Mononuclear cell (primary cell): ENCODE data around the gene EGFR. TPM values are rescaled to one million over a fixed set of nuclear protein-coding genes. Genes with fewer than 3 reads are reported as not detected.

Experiments used
- H3K27me3 ChIP-seq: 2 replicates; pipeline ENCODE4 v1.6.0; 2011; ENCODE audit warnings: low read length, control low read depth; ENCODE audit not compliant: insufficient read depth
- H3K4me1 ChIP-seq: 2 replicates; pipeline ENCODE4 v1.5.1; 2011; ENCODE audit warnings: mild to moderate bottlenecking, low read length, control low read depth; ENCODE audit not compliant: insufficient read depth
- H3K4me3 ChIP-seq: 2 replicates; pipeline ENCODE4 v1.5.1; 2011; ENCODE audit warnings: mild to moderate bottlenecking, low read length, moderate library complexity
- H3K9me3 ChIP-seq: 2 replicates; pipeline ENCODE4 v1.5.1; 2011; ENCODE audit warnings: low read depth, mild to moderate bottlenecking, control low read depth, low read length
- total RNA-seq: library from RNA; depleted of rRNA; stranded (reverse); fragments of >200 nt; gene quantifications from one replicate; pipeline ENCODE4 v1.2.3, GENCODE V29; 2012

Gene EGFR
- total RNA-seq, 1 donor: 0.10 TPM

DNA sequence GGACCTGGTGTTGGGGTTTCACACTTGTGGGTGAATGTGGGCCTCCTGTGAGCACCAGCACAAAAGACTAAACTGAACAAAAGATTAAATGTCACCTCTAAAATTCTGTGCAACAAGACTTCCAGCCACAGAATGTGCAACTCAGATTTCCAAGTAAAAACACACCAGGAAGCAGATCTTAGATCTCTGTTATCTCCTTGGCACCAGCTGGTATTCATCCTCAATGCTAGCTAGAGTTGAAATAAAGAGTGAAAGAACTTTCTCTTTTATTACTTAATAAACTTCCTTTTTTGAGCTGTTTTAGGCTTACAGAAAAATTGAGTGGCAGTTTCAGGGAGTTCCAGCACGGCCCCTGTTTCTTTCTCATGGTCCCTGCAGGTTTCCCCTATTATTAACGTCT lies 40.2 kb downstream of the EGFR start:
- H3K4me1 ChIP-seq: no peaks in the 10 kb centered on the region
- H3K4me3 ChIP-seq: no peak overlapping the region
- H3K27me3 ChIP-seq: no peaks in the 10 kb centered on the region
- H3K9me3 ChIP-seq: no peaks in the 10 kb centered on the region

DNA sequence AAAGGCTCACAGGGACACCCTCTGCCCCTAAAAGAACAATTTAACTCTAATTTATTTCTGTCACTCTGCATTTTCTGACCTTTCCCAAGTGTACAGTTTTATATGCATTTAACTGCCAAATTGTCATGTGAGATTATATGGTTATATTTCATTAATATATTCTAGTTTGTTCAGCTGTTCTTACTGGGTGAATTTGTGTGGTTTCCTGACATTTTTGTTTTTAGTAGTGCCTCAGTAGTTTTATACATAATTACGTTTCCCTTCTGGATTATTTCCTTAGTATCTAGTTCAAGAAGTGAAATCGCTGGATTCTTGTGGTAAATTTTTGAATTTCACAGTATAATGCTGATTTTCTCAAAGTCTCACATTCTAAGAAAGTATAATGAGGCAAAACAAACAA lies 41.3 kb downstream of the EGFR start:
- Histone ChIP-seq H3K27me3 (no peaks in the 10 kb centered on the region), H3K9me3 (no peaks in the 10 kb centered on the region), H3K4me1 (no peaks in the 10 kb centered on the region), H3K4me3 (no peak overlapping the region)

DNA sequence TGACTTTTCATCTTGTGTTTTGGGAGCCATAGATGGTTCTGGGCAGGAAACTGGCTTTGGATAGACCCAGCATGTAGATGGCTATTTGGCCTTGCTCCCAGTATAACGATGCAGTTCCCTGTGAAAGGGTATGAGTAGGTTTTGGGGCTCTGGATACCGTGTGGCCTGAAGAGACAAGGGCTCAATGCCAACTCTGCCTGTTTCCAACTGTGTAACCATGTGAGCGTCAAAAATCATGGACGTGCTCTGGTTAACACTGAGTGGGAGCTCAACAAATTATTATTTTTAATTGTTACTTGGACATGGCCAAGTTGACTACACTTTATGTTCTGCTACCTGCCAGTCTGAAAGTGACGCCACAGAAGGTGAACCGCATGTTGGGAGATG lies 41.8 kb downstream of the EGFR start:
- H3K27me3 ChIP-seq: no peaks in the 10 kb centered on the region
- no peaks in the 10 kb centered on the region for H3K4me1 ChIP-seq
- no peak overlapping the region for H3K4me3 ChIP-seq
- no peaks in the 10 kb centered on the region for H3K9me3 ChIP-seq

DNA sequence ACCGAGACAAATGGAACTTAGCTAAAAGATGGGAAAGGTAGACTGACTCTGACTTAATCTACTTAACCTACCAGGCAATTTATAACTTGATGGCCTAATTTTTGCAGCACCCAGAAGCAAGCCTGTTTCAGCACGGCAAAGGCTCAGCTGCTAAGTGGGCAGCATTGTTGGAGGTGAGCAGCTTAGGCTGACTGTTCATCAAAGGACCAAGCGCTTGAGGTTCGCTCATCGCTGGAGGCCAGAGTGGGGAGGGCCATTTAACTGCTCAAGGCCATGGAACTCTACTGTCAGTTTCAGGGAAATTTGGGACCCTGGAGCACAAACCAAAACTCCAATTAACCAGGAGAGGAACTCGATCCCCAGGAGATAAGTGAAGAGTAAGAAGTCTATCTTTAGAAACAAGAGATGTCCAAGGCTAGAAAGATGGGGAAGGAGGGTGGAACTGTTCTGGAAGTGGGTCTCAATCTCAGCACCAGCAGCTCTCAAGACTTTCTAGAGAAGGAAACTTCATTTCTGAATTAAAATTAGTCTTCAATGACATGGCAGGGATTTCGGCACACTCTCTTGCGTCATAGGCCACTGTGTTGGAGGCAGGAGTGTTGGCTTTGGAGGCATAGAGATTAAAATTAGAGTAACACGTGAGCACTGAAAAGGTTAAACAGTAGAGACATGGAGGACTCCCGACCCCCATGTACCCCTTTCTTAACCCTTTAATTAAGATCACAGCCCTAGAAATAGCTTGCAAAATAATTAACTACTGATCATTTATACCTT lies 43.1 kb downstream of the EGFR start:
- Histone ChIP-seq H3K4me3 (no peak overlapping the region), H3K4me1 (no peaks in the 10 kb centered on the region), H3K9me3 (no peaks in the 10 kb centered on the region), H3K27me3 (no peaks in the 10 kb centered on the region)

DNA sequence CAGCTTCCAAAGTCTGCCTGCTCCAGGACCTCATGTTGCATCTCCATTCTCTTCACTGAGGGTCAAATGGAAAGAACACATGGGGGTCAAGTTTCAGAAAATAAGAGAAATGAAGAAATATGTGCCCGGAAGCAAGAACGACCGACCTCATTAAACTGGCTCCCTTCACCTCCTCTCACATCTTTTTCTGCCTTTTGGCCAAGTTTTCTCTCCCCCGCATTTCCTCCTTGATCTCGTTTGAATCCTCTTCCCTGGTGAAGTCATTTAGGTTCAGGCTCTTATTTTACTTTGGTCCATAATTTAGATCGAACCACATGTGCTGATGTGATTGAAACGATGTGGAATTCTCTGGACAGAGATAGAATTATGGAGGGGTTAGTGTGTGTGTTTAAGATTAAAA lies 44.2 kb downstream of the EGFR start:
- no peaks in the 10 kb centered on the region for H3K27me3 ChIP-seq
- no peak overlapping the region for H3K4me3 ChIP-seq
- no peaks in the 10 kb centered on the region for H3K4me1 ChIP-seq
- no peaks in the 10 kb centered on the region for H3K9me3 ChIP-seq

DNA sequence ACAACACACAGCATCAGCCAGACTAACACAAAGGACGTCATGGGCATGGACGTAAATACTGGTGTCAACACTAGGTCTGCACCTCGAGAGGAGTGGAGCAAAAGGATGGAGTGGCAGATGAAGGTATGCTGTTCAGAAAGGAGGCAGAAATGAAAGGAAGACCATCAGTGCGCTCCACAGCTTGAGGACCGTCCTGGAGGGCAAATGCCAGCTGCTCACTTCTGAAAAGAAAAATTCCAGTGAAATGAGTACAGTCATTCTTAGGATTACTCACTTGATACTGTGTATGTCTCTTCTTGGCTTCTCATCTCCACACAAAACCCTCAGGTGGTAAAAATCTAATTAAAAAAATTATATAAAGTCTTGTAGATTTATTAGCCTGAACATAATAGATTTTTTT lies 44.8 kb downstream of the EGFR start:
- Histone ChIP-seq H3K4me1 (no peaks in the 10 kb centered on the region), H3K9me3 (no peaks in the 10 kb centered on the region), H3K27me3 (no peaks in the 10 kb centered on the region), H3K4me3 (no peak overlapping the region)

DNA sequence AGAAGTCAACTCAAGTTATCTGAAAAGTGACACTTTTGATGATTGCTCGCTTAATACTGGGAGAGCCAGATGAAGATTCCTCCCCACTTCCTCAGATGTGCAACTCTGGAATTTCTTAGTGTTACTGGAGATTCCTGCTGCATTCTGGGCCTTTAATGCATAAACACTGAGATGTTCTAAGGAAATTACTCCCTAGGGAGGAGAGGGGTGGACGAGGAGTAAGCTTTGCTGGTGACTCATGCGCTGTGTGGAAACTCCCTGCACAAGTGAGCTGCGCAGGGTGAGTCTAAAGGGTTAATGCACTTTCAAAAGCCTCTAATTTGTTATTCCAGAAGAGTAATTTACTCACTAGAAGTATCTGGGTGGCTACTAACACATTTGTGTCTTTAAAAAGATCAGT lies 46.3 kb downstream of the EGFR start:
- H3K4me3 ChIP-seq: no peak overlapping the region
- no peaks in the 10 kb centered on the region for H3K4me1 ChIP-seq
- H3K27me3 ChIP-seq: no peaks in the 10 kb centered on the region
- no peaks in the 10 kb centered on the region for H3K9me3 ChIP-seq

DNA sequence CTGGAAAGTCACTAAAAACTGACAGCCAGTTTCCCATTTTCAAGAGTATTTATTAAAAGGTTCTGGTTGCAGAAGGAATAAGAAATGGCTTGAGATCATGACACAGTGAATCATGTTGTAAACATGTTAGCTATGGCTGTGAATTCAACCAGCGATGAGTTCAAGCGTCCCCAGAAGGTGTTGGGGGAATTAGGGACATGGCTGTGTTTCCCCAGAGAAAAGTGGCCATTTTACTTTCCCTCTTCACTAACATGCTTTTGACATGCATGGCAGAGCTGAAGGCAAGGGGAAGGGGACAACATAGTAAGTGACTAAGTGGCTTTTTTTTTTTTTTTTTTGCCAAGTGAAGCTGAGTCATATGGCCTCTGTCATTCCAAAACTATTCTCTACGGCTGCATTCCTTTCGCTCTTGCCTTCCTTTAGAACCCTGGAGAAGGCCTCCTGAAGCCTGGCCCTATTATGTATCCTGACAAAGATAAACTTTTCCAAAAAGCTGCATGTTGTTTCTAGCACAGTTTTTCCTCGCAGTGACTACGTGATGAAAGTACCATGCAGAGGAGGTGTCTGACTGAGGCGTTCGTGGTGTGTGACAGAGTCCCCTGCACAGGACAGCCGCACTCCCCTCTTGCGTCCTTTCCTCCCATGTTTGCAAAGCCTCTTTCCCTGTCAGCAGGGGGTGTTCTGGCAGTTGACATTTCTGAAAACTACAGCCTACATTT lies 46.9 kb downstream of the EGFR start:
- no peaks in the 10 kb centered on the region for H3K4me1 ChIP-seq
- H3K27me3 ChIP-seq: no peaks in the 10 kb centered on the region
- H3K4me3 ChIP-seq: no peak overlapping the region
- H3K9me3 ChIP-seq: no peaks in the 10 kb centered on the region

DNA sequence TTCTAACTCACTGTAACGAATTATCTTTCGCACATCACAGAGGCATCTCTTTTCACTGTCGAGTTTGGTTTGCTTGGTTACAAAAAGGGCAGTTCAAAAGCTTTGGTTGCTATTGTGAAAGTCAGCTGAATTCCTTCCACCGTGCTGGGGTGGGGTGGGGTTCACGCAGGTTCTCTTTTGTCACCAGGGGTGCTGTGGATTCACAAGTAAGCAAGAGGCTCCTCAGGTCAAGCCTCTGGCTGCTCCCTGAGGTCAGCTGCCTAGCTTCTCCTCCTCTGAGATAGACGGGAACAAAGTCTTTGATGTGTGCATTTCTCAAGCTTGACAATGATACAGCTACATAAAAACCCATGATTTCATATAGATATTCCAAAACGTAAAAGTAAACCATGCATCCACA lies 47.7 kb downstream of the EGFR start:
- Histone ChIP-seq H3K4me1 (no peaks in the 10 kb centered on the region), H3K27me3 (no peaks in the 10 kb centered on the region), H3K4me3 (no peak overlapping the region), H3K9me3 (no peaks in the 10 kb centered on the region)

DNA sequence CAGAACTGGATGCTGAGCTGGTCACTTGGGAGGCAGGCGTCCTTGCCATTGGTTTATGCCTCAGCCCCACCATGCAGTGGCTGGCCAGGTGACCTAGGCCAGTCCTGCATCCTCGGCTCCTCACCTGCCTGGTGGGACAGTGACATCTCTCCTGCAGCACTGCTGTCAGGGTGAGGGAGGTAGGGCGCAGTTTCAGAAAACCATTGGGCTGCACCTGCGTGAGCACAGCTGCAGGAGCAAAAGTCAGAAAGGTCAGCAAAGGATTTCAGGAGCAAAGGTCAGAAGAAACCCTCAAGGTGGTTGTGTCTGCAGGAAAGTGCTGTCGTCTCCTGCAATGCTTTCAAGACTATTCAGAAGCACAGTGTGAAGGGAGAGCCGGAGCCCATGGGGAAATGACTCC lies 48.1 kb downstream of the EGFR start:
- no peak overlapping the region for H3K4me3 ChIP-seq
- H3K27me3 ChIP-seq: no peaks in the 10 kb centered on the region

DNA sequence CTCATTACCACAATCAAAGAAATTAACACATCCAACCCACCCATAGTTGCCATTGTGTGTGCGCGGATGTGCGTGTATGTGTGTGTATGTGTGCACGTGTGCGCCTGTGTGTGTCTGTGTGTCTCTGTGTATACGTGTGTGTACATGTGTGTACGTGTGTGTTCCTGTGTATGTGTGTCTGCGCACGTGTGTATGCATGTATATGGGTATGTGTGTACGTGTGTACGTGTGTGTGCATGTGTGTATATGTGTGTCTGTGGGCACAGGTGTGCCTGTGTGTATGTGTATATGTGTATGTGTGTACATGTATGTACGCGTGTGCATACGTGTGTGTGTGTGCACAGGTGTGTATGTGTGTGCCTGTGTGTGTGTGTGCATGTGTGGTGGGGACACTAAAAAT lies 48.9 kb downstream of the EGFR start:
- Histone ChIP-seq H3K4me3 (no peak overlapping the region), H3K27me3 (no peaks in the 10 kb centered on the region), H3K9me3 (no peaks in the 10 kb centered on the region), H3K4me1 (no peaks in the 10 kb centered on the region)

More for the DNA sequence above, 48.1 kb downstream of the EGFR start:
- no peaks in the 10 kb centered on the region for H3K4me1 ChIP-seq
- H3K9me3 ChIP-seq: no peaks in the 10 kb centered on the region

DNA sequence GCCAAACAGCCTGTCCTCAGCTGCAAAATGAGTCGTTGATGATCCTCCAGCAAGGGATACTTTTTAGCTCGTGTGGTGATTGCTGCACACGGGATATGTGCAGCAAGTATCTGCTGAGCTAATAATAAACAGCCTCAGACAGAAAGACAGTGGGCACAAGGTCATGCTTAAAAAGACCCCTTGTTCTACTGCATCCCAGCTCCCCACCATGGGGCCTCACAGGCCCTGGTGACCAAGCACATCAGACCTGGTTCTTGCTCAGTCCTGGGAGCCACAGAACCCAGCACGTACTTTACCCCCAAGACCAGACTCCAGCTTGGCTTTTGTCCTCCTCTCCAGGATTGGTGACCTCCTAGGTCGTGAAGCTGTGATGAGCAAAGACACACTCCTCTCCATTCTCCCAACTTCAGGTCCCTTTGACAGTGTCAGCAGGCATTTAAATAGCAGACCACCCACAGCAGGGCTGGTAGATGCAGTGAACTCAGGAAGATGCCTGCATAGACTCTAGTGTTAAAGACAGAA lies 50.5 kb downstream of the EGFR start:
- no peak overlapping the region for H3K4me3 ChIP-seq
- no peaks in the 10 kb centered on the region for H3K9me3 ChIP-seq
- no peaks in the 10 kb centered on the region for H3K27me3 ChIP-seq
- no peaks in the 10 kb centered on the region for H3K4me1 ChIP-seq

DNA sequence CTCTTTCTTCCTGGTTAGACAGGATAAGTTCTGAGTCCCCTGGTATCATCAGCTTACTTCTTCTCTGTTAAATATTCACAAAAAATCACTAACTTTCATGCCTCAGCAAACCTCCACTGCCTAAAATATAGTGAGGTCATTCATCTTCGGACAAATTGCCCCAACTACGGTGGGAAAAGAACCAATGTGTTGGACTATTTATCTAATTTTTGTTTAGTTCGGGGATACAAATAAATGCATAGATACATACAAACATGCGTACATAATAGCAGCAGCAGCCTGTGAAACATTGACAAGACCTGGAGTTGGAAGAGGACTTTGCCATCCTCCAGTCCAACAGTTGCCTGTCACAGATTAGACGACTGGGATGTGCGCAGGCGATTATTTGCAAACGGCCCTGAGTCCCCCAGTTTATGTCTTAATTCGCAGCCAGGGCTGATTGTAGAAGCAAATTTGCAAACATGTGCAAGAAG lies 51.5 kb downstream of the EGFR start:
- H3K4me1 ChIP-seq: no peaks in the 10 kb centered on the region
- H3K4me3 ChIP-seq: no peak overlapping the region
- H3K27me3 ChIP-seq: no peaks in the 10 kb centered on the region
- no peaks in the 10 kb centered on the region for H3K9me3 ChIP-seq

DNA sequence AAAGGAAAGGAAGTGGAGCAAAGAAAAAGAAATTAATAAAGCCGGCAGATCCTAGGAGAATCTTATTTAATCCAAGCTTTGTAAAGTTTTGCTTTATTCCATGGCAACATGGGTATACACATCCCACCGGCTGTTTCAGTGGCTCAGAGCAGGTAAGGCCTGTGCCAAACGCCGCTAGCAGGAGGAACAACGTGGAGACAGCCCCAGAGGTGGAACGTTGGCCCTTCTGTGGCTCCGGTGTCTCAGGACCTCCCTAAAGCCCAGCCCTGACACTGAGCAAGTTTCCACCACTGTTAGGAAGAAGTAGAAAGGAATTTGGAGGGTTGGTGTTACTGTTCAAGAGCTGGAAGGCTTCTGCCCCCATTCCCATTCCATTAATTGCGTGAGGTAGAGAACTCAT lies 52.0 kb downstream of the EGFR start:
- H3K4me1 ChIP-seq: no peaks in the 10 kb centered on the region
- no peaks in the 10 kb centered on the region for H3K27me3 ChIP-seq
- no peaks in the 10 kb centered on the region for H3K9me3 ChIP-seq
- H3K4me3 ChIP-seq: no peak overlapping the region

DNA sequence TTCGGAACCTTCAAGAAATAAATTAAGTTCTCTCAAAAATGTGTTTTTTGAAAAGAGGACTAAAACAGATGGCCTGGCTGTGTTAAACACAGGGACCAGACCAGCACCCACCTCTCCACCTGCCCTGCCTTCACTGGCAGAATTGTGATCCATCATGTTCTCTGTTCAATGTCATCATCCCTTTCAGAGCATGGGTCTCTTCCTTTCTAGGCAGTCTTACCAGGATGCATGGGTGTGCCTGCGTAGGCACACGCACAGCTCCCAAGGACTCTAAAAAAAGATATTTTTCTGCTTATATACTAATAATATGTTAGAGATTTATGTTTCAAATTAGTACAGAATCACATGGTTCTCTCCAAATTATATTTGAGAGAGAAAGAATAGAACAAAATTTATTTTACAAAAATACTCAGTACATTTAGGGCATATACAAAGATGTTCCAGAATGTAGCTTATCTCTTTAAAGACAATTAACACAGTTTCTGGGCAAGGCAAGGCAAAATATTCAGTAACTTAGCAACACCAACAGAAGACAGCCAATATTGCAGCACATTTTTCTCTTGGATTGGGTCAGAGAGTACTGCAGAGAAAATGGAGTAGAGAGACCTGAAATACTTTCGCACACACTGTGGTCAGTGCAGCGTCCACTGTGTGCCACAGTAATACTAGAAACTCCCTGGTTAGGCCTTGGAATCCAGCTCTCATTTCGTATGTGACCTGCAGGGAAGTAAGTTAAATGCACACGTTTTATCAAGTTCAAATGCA lies 52.8 kb downstream of the EGFR start:
- H3K9me3 ChIP-seq: no peaks in the 10 kb centered on the region
- no peak overlapping the region for H3K4me3 ChIP-seq
- H3K27me3 ChIP-seq: no peaks in the 10 kb centered on the region
- no peaks in the 10 kb centered on the region for H3K4me1 ChIP-seq
